HCT116 (cell line): ENCODE data around the gene SLC35G2.

ENCODE experiments used
- CTCF ChIP-seq, 3 experiments: fragments of 200-600 bp in 1 of 3; sonication (generic) in 1 of 3; IDR thresholded peaks in 2 of 3; conservative IDR thresholded peaks in 1 of 3; 2 replicates each; pipeline ENCODE4 v1.5.1; 2012 to 2017; ENCODE audit warnings: low read depth in 2 of 3, low read length in 2 of 3, antibody characterized with exemption in 1 of 3, borderline replicate concordance in 1 of 3, control low read depth in 1 of 3, mild to moderate bottlenecking in 1 of 3, mixed read lengths in 1 of 3, mixed run types in 1 of 3, moderate library complexity in 1 of 3; ENCODE audit not compliant: insufficient read depth in 1 of 3
- ELF1 ChIP-seq: IDR thresholded peaks from 2 replicates; pipeline ENCODE4 v1.6.1; 2012; ENCODE audit warnings: low read depth, borderline replicate concordance
- EZH2 ChIP-seq: fragments of 200-600 bp; sonication (generic); IDR thresholded peaks from 2 replicates; pipeline ENCODE4 v1.6.1; 2017; ENCODE audit warnings: antibody characterized with exemption, mixed run types
- EZH2phosphoT487 ChIP-seq: fragments of 200-600 bp; IDR thresholded peaks from 2 replicates; pipeline ENCODE4 v1.6.1; 2018; ENCODE audit warnings: antibody characterized with exemption, borderline replicate concordance
- FOSL1 ChIP-seq: IDR thresholded peaks from 2 replicates; pipeline ENCODE4 v1.6.1; 2012; ENCODE audit warnings: low read depth
- POLR2A ChIP-seq: IDR thresholded peaks from 2 replicates; pipeline ENCODE4 v1.7.0; 2011; ENCODE audit warnings: borderline replicate concordance; ENCODE audit not compliant: insufficient read depth, insufficient read length; ENCODE audit errors: extremely low read depth
- POLR2AphosphoS5 ChIP-seq: IDR thresholded peaks from 2 replicates; pipeline ENCODE4 v1.6.1; 2011; ENCODE audit warnings: mild to moderate bottlenecking, low read depth, low read length, moderate library complexity
- RAD21 ChIP-seq: IDR thresholded peaks from 2 replicates; pipeline ENCODE4 v1.6.1; 2012; ENCODE audit warnings: low read depth, mild to moderate bottlenecking
- REST ChIP-seq: IDR thresholded peaks from 2 replicates; pipeline ENCODE4 v1.6.1; 2012; ENCODE audit warnings: low read depth
- SP1 ChIP-seq: IDR thresholded peaks from 2 replicates; pipeline ENCODE4 v1.6.1; 2012; ENCODE audit warnings: low read depth
- TCF7L2 ChIP-seq: IDR thresholded peaks from 2 replicates; pipeline ENCODE4 v1.7.0; 2011; ENCODE audit warnings: borderline replicate concordance, inconsistent platforms; ENCODE audit not compliant: insufficient read depth, insufficient read length; ENCODE audit errors: extremely low read depth
- YY1 ChIP-seq: IDR thresholded peaks from 2 replicates; pipeline ENCODE4 v1.6.1; 2011; ENCODE audit warnings: low read length, low read depth, moderate library complexity, mild to moderate bottlenecking; ENCODE audit not compliant: insufficient replicate concordance; ENCODE audit errors: extremely low read depth
- ZFX ChIP-seq: fragments of 450-650 bp; IDR thresholded peaks from 2 replicates; pipeline ENCODE4 v1.6.1; 2017

- TF ChIP-seq CTCF (IDR thresholded peaks at IDR 0.05 in 2 of 3, conservative IDR thresholded peaks at IDR 0.05 in 1 of 3; ENCODE audit: borderline replicate concordance in 1 of 3, insufficient read depth in 1 of 3, low read depth in 2 of 3, low read length in 2 of 3) (no peak), ELF1 (no peak), SP1 (no peak), EZH2phosphoT487 (no peak), POLR2AphosphoS5 (no peak), REST (no peak), FOSL1 (no peak), YY1 (no peak), POLR2A (no peak), ZFX (no peak), TCF7L2 (no peak), EZH2 (no peak), RAD21 (no peak)
These were observed 39.5 kb downstream of the SLC35G2 start for GRCh38 chr3:136858381-136858780.
